ENCODE data around the gene ANKRD11. TPM values are rescaled to one million over a fixed set of nuclear protein-coding genes. Genes with fewer than 3 reads are reported as not detected.
A peak's percentile ranks its signal among the peaks of the same experiment; 100 is the strongest.
"Not testable (repeated sequence)": the region's sequence is repeated elsewhere in the genome, so short reads cannot be mapped to it uniquely, and the experiment has no call there.

ANKRD11 gene
- total and polyA plus RNA-seq, 7 experiments from 2014 or later, result 8.7 to 254 (median 239) TPM

- DNase-seq, result peak in 1 of 9 donors; percentile 18
- Mint-ChIP-seq H3K27ac (peak overlapping the region; percentile 44 to 94 (median 83)), H3K4me1 (peaks cover 68 to 98% (median 84%) of the 10 kb centered on the region in 7 donors), H3K36me3 (peaks cover 0 to 5% (median 2%) of the 10 kb centered on the region in 5 donors), H3K9me3 (peaks cover 0 to under 1% (median 0%) of the 10 kb centered on the region in 11 donors), H3K27me3 (no peaks in the 10 kb centered on the region), H3K4me3 (peak overlapping the region; percentile 64 to 90 (median 75))
- Histone ChIP-seq H3K36me3 (ENCODE audit: control insufficient read depth in 2 of 3, insufficient read depth in 3 of 3, low read length in 3 of 3) (no peaks in the 10 kb centered on the region), H3K27me3 (ENCODE audit: control insufficient read depth in 2 of 2, insufficient read depth in 2 of 2, low read length in 2 of 2) (no peaks in the 10 kb centered on the region), H3K9me3 (ENCODE audit: control insufficient read depth in 2 of 3, low read length in 3 of 3) (no peaks in the 10 kb centered on the region), H3K27ac (ENCODE audit: low read depth, low read length) (peak overlapping the region; percentile 1), H3K4me3 (ENCODE audit: low read length) (no peak overlapping the region), H3K4me1 (ENCODE audit: control insufficient read depth in 2 of 2, insufficient read depth in 2 of 2, low read length in 2 of 2) (peaks cover 42 to 58% of the 10 kb centered on the region in 2 donors)
- ATAC-seq, result peak; percentile 60
- POLR2A ChIA-PET, result interaction anchor here (0.6 to 1.6 kb wide), 3 partner anchors 18 to 44 kb away, joined by 3 to 8 read pairs (median 3); no protein-coding TSS in a partner anchor
- intact Hi-C loops (cut with micrococcal nuclease), result loop anchor here in 1 of 2 donors (2.0 kb wide), 1 partner anchor 21 kb away; no protein-coding TSS in a partner anchor
- CTCF ChIA-PET, result interaction anchor here (0.8 kb wide), 1 partner anchor 13 kb away, joined by 3 read pairs; no protein-coding TSS in a partner anchor
Measured at GRCh38 chr16:89383095-89384003, 107.0 kb downstream of the ANKRD11 start.

- peak overlapping the region; percentile 64 to 90 (median 75) for H3K4me3 Mint-ChIP-seq
- not testable (repeated sequence) for H3K9me3 Mint-ChIP-seq
- intact Hi-C loops (cut with micrococcal nuclease), result loop anchor here in 1 of 2 donors (2.0 kb wide), 1 partner anchor 20 kb away; no protein-coding TSS in a partner anchor
Measured at GRCh38 chr16:89382555-89382954, 107.8 kb downstream of the ANKRD11 start.

GRCh38 chr16:89381788-89382187 is 108.6 kb downstream of the ANKRD11 start:
- no peaks in the 10 kb centered on the region for H3K27me3 Mint-ChIP-seq
- Histone ChIP-seq H3K9me3 (ENCODE audit: control insufficient read depth in 2 of 3, low read length in 3 of 3) (no peaks in the 10 kb centered on the region), H3K4me3 (ENCODE audit: low read length) (no peak overlapping the region), H3K27me3 (ENCODE audit: control insufficient read depth in 2 of 2, insufficient read depth in 2 of 2, low read length in 2 of 2) (no peaks in the 10 kb centered on the region), H3K4me1 (ENCODE audit: control insufficient read depth in 2 of 2, insufficient read depth in 2 of 2, low read length in 2 of 2) (peaks cover 43 to 51% of the 10 kb centered on the region in 2 donors), H3K27ac (ENCODE audit: low read depth, low read length) (no peak overlapping the region), H3K36me3 (ENCODE audit: control insufficient read depth in 2 of 3, insufficient read depth in 3 of 3, low read length in 3 of 3) (no peaks in the 10 kb centered on the region)
- H3K4me3 Mint-ChIP-seq, result peak overlapping the region in 7 of 10 donors; percentile 34 to 90 (median 50)
- H3K9me3 Mint-ChIP-seq, result peaks cover 0 to 5% (median 0%) of the 10 kb centered on the region in 11 donors
- intact Hi-C loops (cut with micrococcal nuclease), result loop anchor here in 1 of 2 donors (2.0 kb wide), 1 partner anchor 19 kb away; no protein-coding TSS in a partner anchor
- peak overlapping the region in 8 of 9 donors; percentile 24 to 76 (median 59) for H3K27ac Mint-ChIP-seq
- peaks cover 67 to 98% (median 89%) of the 10 kb centered on the region in 7 donors for H3K4me1 Mint-ChIP-seq
- peaks cover 0 to 10% (median 6%) of the 10 kb centered on the region in 5 donors for H3K36me3 Mint-ChIP-seq
- no peak for ATAC-seq
- POLR2A ChIA-PET, result no interaction called here
- no peak for DNase-seq
- CTCF ChIA-PET, result no interaction called here

More at GRCh38 chr16:89382555-89382954, 107.8 kb downstream of the ANKRD11 start:
- not testable (repeated sequence) for H3K27me3 Mint-ChIP-seq; H3K9me3 ChIP-seq (ENCODE audit: control insufficient read depth in 2 of 3, low read length in 3 of 3); H3K27ac ChIP-seq (ENCODE audit: low read depth, low read length); H3K27me3 ChIP-seq (ENCODE audit: control insufficient read depth in 2 of 2, insufficient read depth in 2 of 2, low read length in 2 of 2); H3K36me3 Mint-ChIP-seq; ATAC-seq; H3K4me3 ChIP-seq (ENCODE audit: low read length); H3K36me3 ChIP-seq (ENCODE audit: control insufficient read depth in 2 of 3, insufficient read depth in 3 of 3, low read length in 3 of 3); DNase-seq
- Mint-ChIP-seq H3K4me1 (peaks cover 67 to 98% (median 86%) of the 10 kb centered on the region in 7 donors), H3K27ac (peak overlapping the region; percentile 35 to 94 (median 82))
- POLR2A ChIA-PET, result interaction anchor here (1.6 kb wide), 1 partner anchor 18 kb away, joined by 8 read pairs; no protein-coding TSS in a partner anchor
- peaks cover 39 to 57% of the 10 kb centered on the region in 2 donors for H3K4me1 ChIP-seq (ENCODE audit: control insufficient read depth in 2 of 2, insufficient read depth in 2 of 2, low read length in 2 of 2)
- CTCF ChIA-PET, result interaction anchor here (0.8 kb wide), 1 partner anchor 12 kb away, joined by 3 read pairs; no protein-coding TSS in a partner anchor

- no peak for ATAC-seq
- peaks cover 4 to 21% (median 15%) of the 10 kb centered on the region in 5 donors for H3K36me3 Mint-ChIP-seq
- Histone ChIP-seq H3K9me3 (ENCODE audit: control insufficient read depth in 2 of 3, low read length in 3 of 3) (no peaks in the 10 kb centered on the region), H3K4me1 (ENCODE audit: control insufficient read depth in 2 of 2, insufficient read depth in 2 of 2, low read length in 2 of 2) (peaks cover 40 to 45% of the 10 kb centered on the region in 2 donors), H3K27me3 (ENCODE audit: control insufficient read depth in 2 of 2, insufficient read depth in 2 of 2, low read length in 2 of 2) (no peaks in the 10 kb centered on the region), H3K4me3 (ENCODE audit: low read length) (no peak overlapping the region), H3K27ac (ENCODE audit: low read depth, low read length) (no peak overlapping the region), H3K36me3 (ENCODE audit: control insufficient read depth in 2 of 3, insufficient read depth in 3 of 3, low read length in 3 of 3) (no peaks in the 10 kb centered on the region)
- no peak for DNase-seq
- H3K27me3 Mint-ChIP-seq, result no peaks in the 10 kb centered on the region
- peak overlapping the region in 7 of 10 donors; percentile 10 to 57 (median 36) for H3K4me3 Mint-ChIP-seq
- H3K27ac Mint-ChIP-seq, result peak overlapping the region in 3 of 9 donors; percentile 29 to 53 (median 40)
- intact Hi-C loops (cut with micrococcal nuclease), result no loop called here
- POLR2A ChIA-PET, result no interaction called here
- peaks cover 63 to 98% (median 86%) of the 10 kb centered on the region in 7 donors for H3K4me1 Mint-ChIP-seq
- CTCF ChIA-PET, result no interaction called here
- H3K9me3 Mint-ChIP-seq, result peaks cover 0 to 11% (median 0%) of the 10 kb centered on the region in 11 donors
Measured at GRCh38 chr16:89380681-89381080, 109.7 kb downstream of the ANKRD11 start.

- ATAC-seq, result no peak
- H3K36me3 ChIP-seq (ENCODE audit: control insufficient read depth in 2 of 3, insufficient read depth in 3 of 3, low read length in 3 of 3), result no peaks in the 10 kb centered on the region
- H3K27me3 ChIP-seq (ENCODE audit: control insufficient read depth in 2 of 2, insufficient read depth in 2 of 2, low read length in 2 of 2), result no peaks in the 10 kb centered on the region
- H3K27me3 Mint-ChIP-seq, result no peaks in the 10 kb centered on the region
- H3K9me3 Mint-ChIP-seq, result peaks cover 0 to 11% (median 0%) of the 10 kb centered on the region in 11 donors
- no peak for DNase-seq
- no peak overlapping the region for H3K4me3 ChIP-seq (ENCODE audit: low read length)
- no peak overlapping the region for H3K27ac ChIP-seq (ENCODE audit: low read depth, low read length)
- H3K27ac Mint-ChIP-seq, result peak overlapping the region in 5 of 9 donors; percentile 31 to 88 (median 48)
- no peaks in the 10 kb centered on the region for H3K9me3 ChIP-seq (ENCODE audit: control insufficient read depth in 2 of 3, low read length in 3 of 3)
- H3K4me3 Mint-ChIP-seq, result peak overlapping the region in 7 of 10 donors; percentile 26 to 57 (median 36)
- intact Hi-C loops (cut with micrococcal nuclease), result loop anchor here in 1 of 2 donors (2.0 kb wide), 1 partner anchor 18 kb away; no protein-coding TSS in a partner anchor
- H3K4me1 ChIP-seq (ENCODE audit: control insufficient read depth in 2 of 2, insufficient read depth in 2 of 2, low read length in 2 of 2), result peaks cover 40 to 44% of the 10 kb centered on the region in 2 donors
- CTCF ChIA-PET, result interaction anchor here (0.8 kb wide), 1 partner anchor 90 kb away, joined by 3 read pairs; no protein-coding TSS in a partner anchor
- POLR2A ChIA-PET, result interaction anchor here (0.7 kb wide), 1 partner anchor 21 kb away, joined by 3 read pairs; no protein-coding TSS in a partner anchor
- peaks cover 4 to 25% (median 15%) of the 10 kb centered on the region in 5 donors for H3K36me3 Mint-ChIP-seq
- peaks cover 54 to 97% (median 85%) of the 10 kb centered on the region in 7 donors for H3K4me1 Mint-ChIP-seq
Measured at GRCh38 chr16:89378947-89379771, 111.2 kb downstream of the ANKRD11 start.

All from naive thymus-derived CD4-positive, alpha-beta T cell (primary cell).